A673 (cell line): ENCODE measurements around the gene ANO4.

Experiments used
- CTCF ChIP-seq: fragments of 300-800, 200-600 bp; sonication (generic); conservative IDR thresholded peaks from 2 replicates; pipeline ENCODE4 v1.5.1; 2017; ENCODE audit warnings: low read depth, mild to moderate bottlenecking, antibody characterized with exemption, low read length, moderate library complexity, mixed read lengths
- EZH2 ChIP-seq: fragments of 200-600 bp; sonication (generic); IDR thresholded peaks from 2 replicates; pipeline ENCODE4 v1.6.1; 2017; ENCODE audit warnings: borderline replicate concordance, low read depth, mild to moderate bottlenecking, mixed read lengths, antibody characterized with exemption, low read length; ENCODE audit not compliant: poor library complexity, severe bottlenecking

- TF ChIP-seq EZH2, result no peak
- no peak for TF ChIP-seq CTCF
Observed at GRCh38 chr12:100789975-100790374, 4.6 kb upstream of the ANO4 start.
